Parathyroid adenoma (tissue), 2 donors: ENCODE measurements around the gene EXOC4.
"Not testable (repeated sequence)": the region's sequence is repeated elsewhere in the genome, so short reads cannot be mapped to it uniquely, and the experiment has no call there.

Source experiments
- H2AFZ ChIP-seq: fragments of 300-600 bp; sonication (generic); one replicate; pipeline ENCODE4 v1.7.0; 2017; ENCODE audit warnings: antibody characterized with exemption, mild to moderate bottlenecking
- H3K27ac ChIP-seq: fragments of 300-600 bp; sonication (generic); one replicate; pipeline ENCODE4 v1.7.0; 2017
- H3K27me3 ChIP-seq: fragments of 300-600 bp; sonication (generic); one replicate; pipeline ENCODE4 v1.7.0; 2017; ENCODE audit warnings: low read length; ENCODE audit not compliant: control insufficient read depth, insufficient read depth
- H3K36me3 ChIP-seq: fragments of 300-600 bp; sonication (generic); one replicate; pipeline ENCODE4 v1.7.0; 2017; ENCODE audit warnings: low read length; ENCODE audit not compliant: control insufficient read depth, insufficient read depth
- H3K4me1 ChIP-seq: fragments of 300-600 bp; sonication (generic); one replicate; pipeline ENCODE4 v1.7.0; 2017; ENCODE audit warnings: control low read depth
- H3K4me2 ChIP-seq: fragments of 300-600 bp; sonication (generic); one replicate; pipeline ENCODE4 v1.7.0; 2017; ENCODE audit warnings: low read length
- H3K4me3 ChIP-seq: fragments of 300-600 bp; sonication (generic); one replicate; pipeline ENCODE4 v1.7.0; 2017; ENCODE audit warnings: low read depth, low read length
- H3K79me2 ChIP-seq: fragments of 300-600 bp; sonication (generic); one replicate; pipeline ENCODE4 v1.7.0; 2017; ENCODE audit warnings: control low read depth
- H3K9ac ChIP-seq: fragments of 300-600 bp; sonication (generic); one replicate; pipeline ENCODE4 v1.7.0; 2017; ENCODE audit warnings: mild to moderate bottlenecking
- H3K9me3 ChIP-seq: fragments of 300-600 bp; sonication (generic); one replicate; pipeline ENCODE4 v1.7.0; 2017; ENCODE audit warnings: low read length; ENCODE audit not compliant: control insufficient read depth
- TF ChIP-seq, protein P1 (sequence below): fragments of 300-600 bp; sonication (generic); IDR thresholded peaks from one replicate; pipeline ENCODE4 v1.7.0; 2017; ENCODE audit warnings: antibody characterized with exemption, mild to moderate bottlenecking
- donor health status: primary hyperparathyroidism.

The EXOC4 gene

GRCh38 chr7:133641436-133641835 lies 388.6 kb downstream of the EXOC4 start:
- H3K9me3 ChIP-seq, result no peaks in the 10 kb centered on the region
- no peaks in the 10 kb centered on the region for H3K36me3 ChIP-seq
- no peak overlapping the region for H3K4me3 ChIP-seq
- TF ChIP-seq, protein P1, sequence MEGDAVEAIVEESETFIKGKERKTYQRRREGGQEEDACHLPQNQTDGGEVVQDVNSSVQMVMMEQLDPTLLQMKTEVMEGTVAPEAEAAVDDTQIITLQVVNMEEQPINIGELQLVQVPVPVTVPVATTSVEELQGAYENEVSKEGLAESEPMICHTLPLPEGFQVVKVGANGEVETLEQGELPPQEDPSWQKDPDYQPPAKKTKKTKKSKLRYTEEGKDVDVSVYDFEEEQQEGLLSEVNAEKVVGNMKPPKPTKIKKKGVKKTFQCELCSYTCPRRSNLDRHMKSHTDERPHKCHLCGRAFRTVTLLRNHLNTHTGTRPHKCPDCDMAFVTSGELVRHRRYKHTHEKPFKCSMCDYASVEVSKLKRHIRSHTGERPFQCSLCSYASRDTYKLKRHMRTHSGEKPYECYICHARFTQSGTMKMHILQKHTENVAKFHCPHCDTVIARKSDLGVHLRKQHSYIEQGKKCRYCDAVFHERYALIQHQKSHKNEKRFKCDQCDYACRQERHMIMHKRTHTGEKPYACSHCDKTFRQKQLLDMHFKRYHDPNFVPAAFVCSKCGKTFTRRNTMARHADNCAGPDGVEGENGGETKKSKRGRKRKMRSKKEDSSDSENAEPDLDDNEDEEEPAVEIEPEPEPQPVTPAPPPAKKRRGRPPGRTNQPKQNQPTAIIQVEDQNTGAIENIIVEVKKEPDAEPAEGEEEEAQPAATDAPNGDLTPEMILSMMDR, result no peak
- no peak overlapping the region for H3K4me2 ChIP-seq
- H3K79me2 ChIP-seq, result no peaks in the 10 kb centered on the region
- H2AFZ ChIP-seq, result no peak overlapping the region
- H3K27me3 ChIP-seq, result no peaks in the 10 kb centered on the region
- no peaks in the 10 kb centered on the region for H3K4me1 ChIP-seq
- no peak overlapping the region for H3K9ac ChIP-seq
- no peak overlapping the region for H3K27ac ChIP-seq

- no peaks in the 10 kb centered on the region for H3K79me2 ChIP-seq
- TF ChIP-seq, protein P1, result no peak
- H3K9ac ChIP-seq, result no peak overlapping the region
- no peaks in the 10 kb centered on the region for H3K27me3 ChIP-seq
- H3K27ac ChIP-seq, result no peak overlapping the region
- H3K36me3 ChIP-seq, result no peaks in the 10 kb centered on the region
- no peaks in the 10 kb centered on the region for H3K9me3 ChIP-seq
- H3K4me3 ChIP-seq, result no peak overlapping the region
- no peak overlapping the region for H3K4me2 ChIP-seq
- no peaks in the 10 kb centered on the region for H3K4me1 ChIP-seq
- no peak overlapping the region for H2AFZ ChIP-seq
Measured at GRCh38 chr7:133642907-133643306, 390.0 kb downstream of the EXOC4 start.

DNA sequence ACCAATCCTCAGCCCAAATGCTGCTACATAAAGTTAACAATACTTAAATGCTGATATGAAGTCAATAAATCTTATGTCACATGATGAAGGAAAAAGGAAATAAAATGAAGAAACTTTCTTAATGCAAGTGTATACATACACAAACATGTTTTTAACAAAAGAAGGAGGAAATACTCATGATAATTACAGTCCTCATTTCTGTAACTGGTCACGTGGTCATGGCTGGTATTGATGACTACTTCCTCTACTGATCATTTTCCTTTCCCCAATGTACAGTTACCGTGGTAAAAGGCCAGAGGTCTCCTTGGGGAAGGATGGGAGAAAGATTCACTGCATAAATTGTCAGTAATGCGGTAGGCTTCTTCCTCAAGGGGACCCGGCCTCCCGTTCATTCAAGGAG lies 390.8 kb downstream of the EXOC4 start:
- not testable (repeated sequence) for H3K9ac ChIP-seq, H3K36me3 ChIP-seq, H3K27ac ChIP-seq, H3K4me2 ChIP-seq, H3K4me3 ChIP-seq, H3K79me2 ChIP-seq, H3K27me3 ChIP-seq, H2AFZ ChIP-seq, H3K9me3 ChIP-seq, H3K4me1 ChIP-seq

DNA sequence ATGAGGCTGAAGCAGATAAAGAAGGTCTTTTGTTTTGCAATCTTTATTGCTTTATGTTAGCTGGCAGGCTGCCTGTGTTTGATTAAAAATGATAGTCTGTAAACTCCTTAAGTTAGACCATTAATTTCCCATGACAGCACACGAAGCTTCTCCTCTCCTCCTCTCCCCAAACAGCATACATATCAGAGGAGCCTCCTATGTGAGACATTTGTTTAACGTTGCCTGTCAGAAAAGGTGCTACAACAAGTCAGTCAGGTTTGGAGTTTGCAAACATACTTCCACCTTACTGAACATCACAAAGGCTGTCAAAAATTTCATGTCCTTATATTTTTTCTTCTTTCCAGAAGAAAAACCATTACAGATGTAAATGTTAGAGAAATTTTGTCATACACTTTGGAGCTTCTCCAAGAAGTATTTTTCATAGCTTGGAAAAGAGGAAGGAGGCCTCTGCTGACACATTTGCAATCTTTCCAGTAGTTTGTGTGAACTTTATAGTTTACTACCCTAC lies 393.1 kb downstream of the EXOC4 start:
- Histone ChIP-seq H3K4me1 (no peaks in the 10 kb centered on the region), H3K4me3 (no peak overlapping the region), H3K9ac (no peak overlapping the region), H2AFZ (no peak overlapping the region), H3K9me3 (no peaks in the 10 kb centered on the region), H3K36me3 (no peaks in the 10 kb centered on the region), H3K79me2 (no peaks in the 10 kb centered on the region), H3K27me3 (no peaks in the 10 kb centered on the region), H3K27ac (no peak overlapping the region), H3K4me2 (no peak overlapping the region)
- TF ChIP-seq, protein P1, result no peak

DNA sequence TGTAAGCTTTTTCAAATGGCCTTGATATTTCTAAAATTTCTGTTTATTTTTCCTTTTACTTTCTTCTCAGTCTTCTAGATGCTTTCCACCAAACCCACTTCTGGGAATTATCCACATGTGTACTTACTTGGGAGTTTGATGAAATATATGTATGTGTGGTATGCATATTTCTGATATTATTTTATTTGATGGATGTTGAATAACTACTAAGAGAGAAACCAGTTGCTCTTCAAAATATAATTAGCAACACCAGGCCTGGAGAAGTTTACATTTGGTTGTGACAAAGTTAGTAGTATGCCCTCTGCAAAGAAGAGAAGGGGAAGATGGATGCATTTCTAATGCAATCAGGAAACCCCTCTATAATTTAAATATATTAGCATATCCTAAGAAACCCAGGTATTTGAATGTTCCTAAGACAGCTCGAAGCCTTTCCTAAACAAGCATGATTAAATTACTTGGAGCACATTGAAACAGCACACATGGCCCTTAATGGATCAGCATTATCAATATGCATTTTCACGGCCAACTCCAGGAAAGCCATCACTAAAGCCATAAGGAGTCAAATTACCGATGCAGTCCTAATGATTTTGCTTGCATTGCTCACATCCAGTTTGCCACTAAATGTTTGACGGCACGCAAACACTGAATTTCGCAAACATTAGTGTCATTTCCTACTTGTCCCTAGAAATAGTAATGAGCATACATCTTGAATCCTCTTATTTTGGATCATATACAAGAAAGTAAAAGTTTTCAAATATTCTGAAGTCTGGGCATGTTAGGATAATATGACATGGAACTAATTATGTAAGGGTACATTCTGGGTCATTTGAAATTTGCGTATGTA lies 393.8 kb downstream of the EXOC4 start:
- H3K4me2 ChIP-seq, result no peak overlapping the region
- TF ChIP-seq, protein P1, result no peak
- no peak overlapping the region for H3K9ac ChIP-seq
- no peak overlapping the region for H2AFZ ChIP-seq
- H3K9me3 ChIP-seq, result no peaks in the 10 kb centered on the region
- H3K79me2 ChIP-seq, result no peaks in the 10 kb centered on the region
- H3K27me3 ChIP-seq, result no peaks in the 10 kb centered on the region
- H3K27ac ChIP-seq, result no peak overlapping the region
- H3K36me3 ChIP-seq, result no peaks in the 10 kb centered on the region
- H3K4me3 ChIP-seq, result no peak overlapping the region
- no peaks in the 10 kb centered on the region for H3K4me1 ChIP-seq
